Measurements from ENCODE around the gene SCIMP.
"Not testable (repeated sequence)": the region's sequence is repeated elsewhere in the genome, so short reads cannot be mapped to it uniquely, and the experiment has no call there.

The SCIMP gene

DNA sequence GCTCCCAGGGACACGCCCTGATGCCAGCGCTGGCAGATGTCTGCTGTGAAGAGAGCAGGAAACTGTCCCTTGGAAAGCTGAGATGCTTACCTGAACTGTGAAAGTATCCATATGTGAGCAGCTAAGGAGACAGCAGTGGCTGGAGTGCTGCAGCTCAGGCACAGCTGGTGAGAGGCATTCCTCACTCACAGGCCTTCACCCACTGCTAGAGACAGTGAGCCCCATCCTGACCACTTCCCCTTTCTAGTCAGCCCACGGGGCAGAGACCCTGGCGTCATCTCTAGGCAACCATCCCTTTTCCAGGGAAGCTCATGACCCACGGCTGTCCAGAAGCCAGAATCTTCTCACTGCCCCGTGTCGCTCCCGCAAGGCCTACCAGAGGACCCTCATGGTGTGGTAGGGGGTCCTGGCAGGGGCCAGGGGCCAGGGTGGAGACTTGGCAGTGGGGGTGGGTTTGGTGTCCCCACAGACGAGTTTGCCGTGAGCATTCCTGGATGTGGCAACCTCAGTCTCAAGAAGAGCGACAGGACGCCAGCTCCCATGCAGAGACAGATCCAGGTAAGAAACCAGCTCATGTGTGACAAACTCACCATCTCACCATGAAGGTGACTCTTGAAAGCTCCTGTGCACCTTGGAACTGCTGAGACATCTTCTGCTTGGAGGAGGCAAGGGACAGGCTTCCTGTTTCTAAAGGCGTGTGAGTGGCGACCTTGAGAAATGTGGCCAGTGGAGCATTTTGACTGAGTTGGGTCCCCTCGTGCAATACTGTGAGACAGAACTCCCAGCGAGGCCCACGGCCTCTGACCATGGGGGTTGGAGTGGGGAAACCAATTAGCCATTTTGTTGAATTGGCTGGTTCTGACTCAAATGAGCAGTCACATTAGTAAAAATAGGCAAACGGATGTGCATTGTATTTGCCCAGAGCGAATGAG lies at the start of gene SCIMP:
TSS of gene SCIMP (minus strand) at position 216 of the 932 bp plus-strand sequence. CDS start at position 111, 105 bp downstream.
- DNase-seq: peak; percentile 20

DNA sequence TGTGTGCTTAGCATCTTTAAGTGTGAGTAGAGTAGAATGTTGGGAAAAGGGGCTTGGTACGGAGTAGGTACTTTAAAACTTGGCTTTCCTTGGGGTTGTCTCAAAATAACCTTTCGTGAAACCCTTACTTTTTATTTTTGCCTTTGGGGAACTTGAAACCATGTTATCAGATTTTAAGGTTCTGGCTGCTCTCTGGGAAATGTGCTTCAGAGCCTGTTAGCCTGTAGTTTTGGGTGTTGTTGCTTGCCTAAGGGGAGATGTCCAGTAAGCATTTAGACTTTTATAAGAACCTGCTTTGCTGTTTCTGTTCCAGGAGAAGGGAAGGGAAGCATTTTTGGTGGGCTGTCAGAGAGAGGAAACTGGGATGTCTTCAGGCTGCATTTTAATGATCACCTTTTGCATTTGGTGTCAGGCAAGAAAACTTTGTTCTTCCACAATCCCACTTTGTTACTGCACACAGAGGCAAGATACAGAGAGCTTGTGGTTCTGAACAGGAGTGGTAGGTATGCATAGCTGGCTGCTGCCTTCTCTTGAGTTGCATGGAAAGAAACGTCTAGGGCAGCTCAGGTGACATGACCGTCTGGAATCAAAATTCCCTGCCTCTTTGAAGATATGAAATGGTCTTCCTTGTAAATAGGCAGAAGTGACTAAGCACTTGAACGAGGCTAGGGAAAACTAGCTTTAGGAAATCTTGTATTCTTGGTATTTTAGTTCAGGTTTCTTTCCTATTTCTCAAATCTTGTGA lies 49.1 kb upstream of the SCIMP start:
- DNase-seq: no peak

DNA sequence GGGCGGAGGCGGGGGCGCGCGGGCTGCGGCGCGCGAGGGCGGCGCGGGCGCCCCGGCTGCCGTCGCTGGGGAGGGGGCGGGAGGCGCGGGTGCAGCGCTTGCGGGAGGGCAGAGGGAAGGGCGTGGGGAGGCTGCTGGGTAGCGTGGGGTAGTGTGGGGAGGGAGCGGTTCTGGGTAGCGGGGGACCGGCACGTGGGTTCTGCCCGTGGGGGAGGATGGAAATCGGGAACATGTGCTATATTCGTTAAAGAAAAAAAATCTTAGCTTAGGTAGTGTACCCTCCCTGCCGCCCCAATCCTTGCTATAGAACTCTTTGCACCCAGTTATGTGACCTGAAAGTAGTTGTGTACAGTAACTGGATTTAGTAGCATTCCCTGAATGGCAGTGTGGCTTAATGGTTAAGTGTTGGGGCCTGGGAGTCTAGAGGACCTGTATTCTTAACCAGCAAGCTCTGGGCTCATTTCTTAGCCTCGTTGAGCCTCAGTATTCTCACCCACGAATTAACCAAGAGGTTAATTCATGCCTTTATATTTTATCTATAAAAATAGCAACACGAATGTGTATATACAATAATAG lies 48.1 kb upstream of the SCIMP start:
- peak; percentile 36 for DNase-seq

DNA sequence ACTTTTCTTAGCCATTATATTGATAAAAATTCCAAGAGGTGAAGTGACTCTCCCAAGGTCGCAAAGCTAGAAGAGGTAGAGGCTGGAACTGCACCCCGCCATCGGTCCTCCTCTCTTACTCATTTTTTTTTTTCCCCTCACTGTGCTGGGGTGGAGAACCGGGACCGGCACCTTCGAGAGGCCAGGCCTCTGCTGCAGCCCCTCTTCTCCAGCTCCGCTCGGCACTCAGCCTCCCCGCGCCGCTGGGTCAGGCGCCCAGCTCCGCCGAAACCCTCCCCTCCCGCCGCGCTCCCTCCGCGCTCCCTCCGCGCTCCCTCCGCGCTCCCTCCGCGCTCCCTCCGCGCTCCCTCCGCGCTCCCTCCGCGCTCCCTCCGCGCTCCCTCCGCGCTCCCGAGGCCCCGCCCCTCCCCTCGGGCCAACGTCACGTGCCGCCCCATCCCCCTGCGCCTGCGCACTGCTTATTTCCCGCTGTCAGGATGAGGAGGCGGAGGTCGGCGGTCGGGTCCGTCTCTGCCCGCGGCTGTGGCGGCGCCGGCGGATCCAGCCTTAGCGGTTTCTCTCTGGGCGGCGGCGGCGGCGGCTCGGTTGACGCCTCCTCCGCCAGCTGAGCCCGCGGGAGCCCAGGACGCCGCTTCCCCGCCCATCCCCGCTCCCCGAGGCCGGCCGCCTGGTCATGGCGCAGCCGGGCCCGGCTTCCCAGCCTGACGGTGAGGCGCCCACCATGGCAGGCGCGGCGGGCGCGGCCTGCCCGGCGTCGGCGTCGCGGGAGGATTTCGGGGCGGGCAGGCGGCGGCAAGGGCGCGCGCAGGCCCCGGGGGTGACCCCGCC lies 47.4 kb upstream of the SCIMP start, which contains the start of gene RABEP1:
TSS of gene RABEP1 (plus strand) at position 471 of the 828 bp plus-strand sequence. CDS start at position 674, 203 bp downstream.
- DNase-seq: peak; percentile 90

- no peak for DNase-seq
Observed at GRCh38 chr17:5272322-5272721, 37.7 kb upstream of the SCIMP start.

DNA sequence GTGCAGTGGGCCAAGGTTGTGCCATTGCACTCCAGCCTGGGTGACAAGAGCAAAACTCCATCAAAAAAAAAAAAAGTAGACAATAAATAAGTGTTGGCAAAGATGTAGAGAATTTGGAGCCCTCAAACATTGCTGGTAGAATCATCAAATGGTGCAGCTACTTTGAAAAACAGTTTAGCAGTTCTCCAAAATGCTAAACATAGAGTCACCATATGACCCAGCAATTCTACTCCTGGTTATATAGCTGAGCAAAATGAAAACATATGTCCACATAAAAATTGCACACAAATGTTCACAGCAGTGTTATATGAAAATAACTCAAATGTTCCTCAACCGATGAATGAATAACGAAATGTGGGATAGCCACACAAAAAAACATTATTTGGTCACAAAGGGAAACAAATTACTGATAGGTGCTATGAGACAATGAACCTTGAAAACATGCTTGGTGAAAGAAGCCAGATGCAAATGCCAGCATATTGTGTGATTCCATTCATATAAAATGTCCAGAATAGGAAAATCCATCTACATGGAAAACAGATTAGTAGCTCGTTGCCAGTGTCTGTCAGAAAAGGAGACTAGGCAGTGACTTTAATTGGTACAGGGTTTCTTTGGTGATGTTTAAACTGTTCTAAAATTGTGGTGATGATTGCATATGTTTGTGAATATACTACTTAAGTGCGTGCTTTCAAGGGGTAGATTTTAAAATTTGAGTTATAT lies 34.7 kb upstream of the SCIMP start:
- no peak for DNase-seq

DNA sequence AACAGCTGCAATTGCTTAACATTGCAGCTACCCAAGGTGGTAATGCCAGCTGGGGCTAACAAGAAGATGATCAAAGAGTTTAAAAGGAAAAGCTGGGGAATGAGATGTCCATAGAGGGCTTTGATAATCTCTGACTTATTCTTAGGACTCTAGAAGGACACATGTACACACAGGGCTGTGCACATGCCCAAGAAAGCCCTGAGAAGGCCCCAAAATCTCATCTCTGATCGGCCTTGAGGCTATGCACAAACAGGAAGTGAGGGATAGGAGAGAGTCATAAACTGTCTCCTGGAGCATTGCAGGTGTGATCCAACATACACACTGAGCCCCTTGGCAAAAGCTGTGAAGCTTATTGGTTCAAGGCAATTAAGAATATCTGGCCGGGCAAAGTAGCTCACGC lies 30.2 kb upstream of the SCIMP start:
- no peak for DNase-seq

DNA sequence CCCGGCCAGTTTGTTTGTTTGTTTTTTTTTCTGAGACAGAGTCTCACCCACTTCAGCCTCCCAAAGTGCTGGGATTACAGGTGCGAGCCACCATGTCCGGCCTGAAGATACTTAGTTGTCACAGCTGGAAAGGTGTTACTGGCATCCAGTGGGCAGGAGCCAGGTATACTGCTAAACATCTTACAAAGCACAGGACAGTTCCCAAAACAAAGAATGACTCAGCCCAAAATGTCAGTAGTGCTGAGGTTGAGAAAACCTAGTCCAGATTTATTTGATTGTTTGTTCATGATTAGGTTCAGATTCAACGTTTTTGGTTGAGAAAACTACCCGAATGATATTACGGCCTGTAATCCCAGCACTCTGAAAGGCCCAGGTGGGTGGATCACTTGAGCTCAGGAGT lies 28.8 kb upstream of the SCIMP start:
- no peak for DNase-seq

- DNase-seq: no peak
Observed at GRCh38 chr17:5262416-5262991, 27.8 kb upstream of the SCIMP start.

GRCh38 chr17:5260542-5260941 lies 25.9 kb upstream of the SCIMP start:
- no peak for DNase-seq

- no peak for DNase-seq
Observed at GRCh38 chr17:5257124-5257523, 22.5 kb upstream of the SCIMP start.

DNA sequence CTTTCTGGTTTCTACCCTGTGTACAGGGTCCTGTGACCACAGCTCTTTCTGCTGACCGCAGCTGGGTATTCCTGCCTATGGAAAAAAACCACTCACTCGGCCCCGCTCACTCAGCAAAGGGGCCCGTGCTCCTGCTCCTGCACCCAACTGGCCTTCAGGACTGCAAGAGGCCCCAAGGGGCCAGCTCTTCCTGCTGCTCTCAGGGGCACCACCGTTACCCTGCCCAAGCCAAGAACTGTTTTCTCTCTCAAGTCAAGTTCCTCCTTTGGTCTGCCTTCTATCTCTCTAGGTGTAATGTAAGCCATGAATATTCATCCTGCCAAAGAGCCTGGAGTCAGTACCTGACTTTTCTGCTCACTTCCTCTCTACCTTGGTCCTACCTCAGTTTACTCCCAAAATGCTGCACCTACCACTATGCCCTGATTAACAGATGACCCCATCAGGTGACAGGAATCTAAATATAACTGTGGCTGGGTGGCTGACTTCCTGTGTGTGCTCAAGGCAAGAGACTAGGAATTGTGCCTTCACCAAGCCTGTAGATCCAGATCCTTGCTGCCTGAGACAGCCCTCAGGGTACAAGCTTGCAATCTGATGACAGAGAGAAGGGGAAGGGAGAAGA lies 20.4 kb upstream of the SCIMP start:
- peak; percentile 31 for DNase-seq

GRCh38 chr17:5254414-5254813 lies 19.8 kb upstream of the SCIMP start:
- DNase-seq: no peak

- DNase-seq: peak; percentile 68
Observed at GRCh38 chr17:5249615-5250014, 15.0 kb upstream of the SCIMP start.

- DNase-seq: no peak
Observed at GRCh38 chr17:5248821-5249479, 14.3 kb upstream of the SCIMP start.

DNA sequence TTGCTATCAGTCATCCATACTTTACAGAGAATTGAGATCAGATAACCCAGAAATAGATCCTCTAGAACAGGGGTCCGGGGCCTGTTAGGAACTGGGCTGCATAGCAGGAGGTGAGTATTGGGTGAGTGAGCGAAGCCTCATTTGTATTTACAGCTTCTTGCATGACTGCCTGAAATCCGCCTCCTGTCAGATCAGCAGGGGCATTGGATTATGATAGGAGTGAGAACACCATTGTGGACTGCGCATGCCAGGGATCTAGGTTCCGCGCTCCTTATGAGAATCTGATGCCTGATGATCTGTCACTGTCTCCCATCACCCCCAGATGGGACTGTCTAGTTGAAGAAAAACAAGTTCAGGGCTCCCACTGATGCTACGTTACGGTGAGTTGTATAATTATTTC lies 13.0 kb upstream of the SCIMP start:
- no peak for DNase-seq

DNA sequence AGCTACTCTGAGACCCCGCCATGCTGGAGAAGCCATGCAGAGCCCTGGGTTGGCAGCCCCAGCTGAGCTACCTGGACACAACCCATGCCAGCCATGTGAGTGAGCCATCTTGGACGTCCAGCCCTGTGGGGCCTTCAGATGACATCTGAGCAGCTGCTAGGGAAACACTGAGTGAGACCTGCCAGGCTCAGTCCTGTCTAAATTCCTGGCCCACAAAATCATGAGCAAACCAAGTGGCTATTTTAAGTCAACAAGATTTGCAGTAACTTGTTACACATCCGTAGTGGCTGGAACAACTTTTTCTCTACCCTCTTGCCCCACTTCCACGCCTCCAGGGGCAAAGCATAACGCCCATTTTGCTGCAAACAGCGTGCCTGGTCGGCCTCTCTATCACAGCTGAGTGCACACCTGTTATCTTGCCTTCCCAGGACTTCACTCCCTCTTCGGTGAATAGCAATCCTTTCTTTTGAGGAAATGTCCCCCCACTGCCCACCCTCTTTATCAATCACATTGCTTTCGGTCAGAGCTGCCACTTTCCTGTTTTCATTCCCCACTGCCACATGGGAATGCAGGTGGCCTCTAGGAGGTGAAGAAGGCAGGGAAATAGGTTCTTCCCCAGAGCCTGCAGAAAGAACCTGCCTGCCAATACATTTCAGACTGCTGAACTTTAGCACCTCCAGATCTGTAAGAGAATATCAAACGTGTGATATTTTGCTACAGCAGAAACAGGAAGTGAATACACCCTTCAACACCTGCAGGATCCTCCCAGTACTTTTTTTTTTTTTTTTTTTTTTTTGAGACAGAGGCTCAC lies 7.4 kb upstream of the SCIMP start:
- DNase-seq: peak; percentile 62

DNA sequence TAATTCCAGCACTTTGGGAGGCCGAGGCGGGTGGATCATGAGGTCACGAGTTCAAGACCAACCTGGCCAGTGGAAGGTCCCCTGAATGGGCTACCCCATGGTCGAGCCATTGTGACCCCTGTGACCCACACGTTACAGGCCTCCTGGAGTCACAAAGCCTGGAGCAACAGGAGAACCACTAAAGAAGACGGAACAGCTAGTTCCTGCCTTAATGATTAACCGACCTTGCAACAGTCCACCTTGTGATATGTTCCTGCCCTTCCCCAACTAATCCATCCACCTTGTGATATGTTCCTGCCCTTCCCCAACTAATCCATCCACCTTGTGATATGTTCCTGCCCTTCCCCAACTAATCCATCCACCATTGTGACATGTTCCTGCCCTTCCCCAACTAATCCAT lies 5.1 kb upstream of the SCIMP start:
- DNase-seq: not testable (repeated sequence)

DNA sequence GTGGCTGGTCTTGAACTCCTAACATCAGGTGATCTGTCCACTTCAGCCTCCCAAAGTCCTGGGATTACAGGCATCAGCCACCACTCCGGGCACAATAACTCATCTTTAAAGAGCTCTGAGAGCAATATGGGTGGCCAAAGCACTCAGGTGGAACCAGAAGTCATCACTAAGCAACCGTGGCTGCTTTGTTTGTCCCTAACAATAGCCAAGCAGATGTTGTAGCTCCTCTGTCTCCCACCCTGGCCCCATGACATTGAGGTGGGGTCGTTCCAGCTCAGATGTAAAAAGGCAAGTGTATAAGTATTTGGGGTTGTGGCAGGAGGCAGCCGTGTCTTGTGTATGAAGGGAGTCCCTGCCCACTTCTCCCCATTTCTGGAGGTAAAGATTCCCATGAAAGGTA lies 3.7 kb upstream of the SCIMP start:
- no peak for DNase-seq
